ENCODE measurements around the gene RECQL.

DNA sequence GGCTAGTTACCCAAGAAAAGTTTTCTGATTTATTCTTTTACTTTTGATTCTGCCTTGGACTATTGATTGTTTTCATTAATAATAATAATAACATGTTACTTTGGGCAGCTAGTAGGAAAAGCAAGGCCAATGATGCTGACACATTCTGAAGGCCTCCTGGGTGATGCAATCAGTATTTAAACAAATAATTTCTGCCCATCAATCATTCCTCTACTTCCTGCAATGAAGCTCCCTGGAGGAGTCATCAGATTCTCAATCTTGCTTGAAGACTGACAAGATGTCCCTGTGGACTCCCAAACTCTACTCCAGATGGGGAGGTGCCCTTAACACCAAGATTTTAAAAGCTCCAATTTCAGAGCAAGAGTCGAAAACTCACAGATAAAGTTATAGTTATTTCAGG, 24.6 kb upstream of the RECQL start, which contains the start of gene SPX:
- no peak for TF ChIP-seq ZNF274 (IDR thresholded peaks at IDR 0.05; ENCODE audit: low read depth, low read length)
- TF ChIP-seq YY1 (IDR thresholded peaks at IDR 0.05; ENCODE audit: insufficient read depth, insufficient read length): no peak
- no peak for TF ChIP-seq SUZ12 (IDR thresholded peaks at IDR 0.05; ENCODE audit: extremely low read depth, insufficient read depth, insufficient read length)

Measured in NT2/D1 (cell line).